ENCODE results near the gene GSTP1. TPM values are rescaled to one million over a fixed set of nuclear protein-coding genes. Genes with fewer than 3 reads are reported as not detected.

Gene GSTP1
- total RNA-seq, 2 experiments from 2014 or later = 376 to 463 TPM

DNA sequence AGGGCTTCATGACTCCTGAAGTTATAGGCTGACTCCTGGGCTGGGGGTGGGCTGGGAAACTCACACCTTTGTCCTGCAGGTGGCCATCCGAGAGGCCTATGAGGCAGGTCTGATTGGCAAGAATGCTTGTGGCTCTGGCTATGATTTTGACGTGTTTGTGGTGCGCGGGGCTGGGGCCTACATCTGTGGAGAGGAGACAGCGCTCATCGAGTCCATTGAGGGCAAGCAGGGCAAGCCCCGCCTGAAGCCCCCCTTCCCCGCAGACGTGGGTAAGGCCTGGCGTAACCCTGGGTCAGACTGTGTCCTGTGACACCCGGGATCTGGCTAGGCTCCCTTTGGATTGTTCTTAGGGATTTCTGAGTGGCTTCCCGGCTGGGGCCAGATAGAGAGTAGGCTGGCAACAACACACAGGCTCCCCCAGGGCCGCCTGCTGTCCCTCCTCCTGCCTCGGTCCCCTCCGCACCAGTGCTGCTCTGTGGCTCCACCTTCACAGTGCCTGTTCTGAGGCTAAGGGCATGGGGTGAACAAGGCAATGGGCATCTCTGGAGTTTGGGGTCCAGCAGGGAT, 26.8 kb downstream of the GSTP1 start:
- Mint-ChIP-seq H3K27ac (no peak overlapping the region), H3K4me3 (no peak overlapping the region), H3K9me3 (ENCODE audit: low read depth) (no peaks in the 10 kb centered on the region), H3K4me1 (peaks cover 38% of the 10 kb centered on the region), H3K36me3 (ENCODE audit: low read depth) (peaks cover 29% of the 10 kb centered on the region), H3K27me3 (no peaks in the 10 kb centered on the region)
- intact Hi-C loops (cut with DNase I, micrococcal nuclease) = loop anchor here in 1 of 2 experiments (5.0 kb wide), 1 partner anchor 103 kb away; the partner anchor contains the start of genes CDK2AP2 and PITPNM1
- no peak for DNase-seq
- ChIA-PET CTCF (interaction anchor here (0.6 kb wide), 1 partner anchor 19 kb away, joined by 3 read pairs; the partner anchor contains the start of gene NUDT8), POLR2A (no interaction called here)
- ATAC-seq = no peak

DNA sequence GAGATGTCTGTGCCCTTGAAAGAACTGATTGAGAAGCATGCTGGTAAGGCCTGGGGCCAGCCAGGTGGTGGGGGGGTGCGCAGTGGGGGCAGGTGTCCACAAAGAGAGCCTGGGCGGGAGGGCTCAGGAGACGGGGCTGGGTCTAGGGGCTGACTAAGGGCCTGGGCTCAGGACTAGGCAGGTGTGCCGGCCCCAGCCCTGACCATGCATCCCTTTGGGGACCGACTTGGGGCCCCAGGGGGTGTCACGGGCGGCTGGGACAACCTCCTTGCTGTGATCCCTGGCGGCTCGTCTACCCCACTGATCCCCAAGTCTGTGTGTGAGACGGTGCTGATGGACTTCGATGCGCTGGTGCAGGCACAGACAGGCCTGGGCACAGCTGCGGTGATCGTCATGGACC, 27.6 kb downstream of the GSTP1 start:
- Mint-ChIP-seq H3K27me3 (no peaks in the 10 kb centered on the region), H3K36me3 (ENCODE audit: low read depth) (peaks cover 29% of the 10 kb centered on the region), H3K4me3 (no peak overlapping the region), H3K27ac (no peak overlapping the region), H3K4me1 (peaks cover 35% of the 10 kb centered on the region), H3K9me3 (ENCODE audit: low read depth) (no peaks in the 10 kb centered on the region)
- POLR2A ChIA-PET = no interaction called here
- DNase-seq = no peak
- no peak for ATAC-seq
- CTCF ChIA-PET = interaction anchor here (0.7 kb wide), 1 partner anchor 645 kb away, joined by 3 read pairs; no protein-coding TSS in a partner anchor
- intact Hi-C loops (cut with DNase I, micrococcal nuclease) = loop anchor here in 1 of 2 experiments (5.0 kb wide), 1 partner anchor 104 kb away; the partner anchor contains the start of genes CDK2AP2 and PITPNM1

DNA sequence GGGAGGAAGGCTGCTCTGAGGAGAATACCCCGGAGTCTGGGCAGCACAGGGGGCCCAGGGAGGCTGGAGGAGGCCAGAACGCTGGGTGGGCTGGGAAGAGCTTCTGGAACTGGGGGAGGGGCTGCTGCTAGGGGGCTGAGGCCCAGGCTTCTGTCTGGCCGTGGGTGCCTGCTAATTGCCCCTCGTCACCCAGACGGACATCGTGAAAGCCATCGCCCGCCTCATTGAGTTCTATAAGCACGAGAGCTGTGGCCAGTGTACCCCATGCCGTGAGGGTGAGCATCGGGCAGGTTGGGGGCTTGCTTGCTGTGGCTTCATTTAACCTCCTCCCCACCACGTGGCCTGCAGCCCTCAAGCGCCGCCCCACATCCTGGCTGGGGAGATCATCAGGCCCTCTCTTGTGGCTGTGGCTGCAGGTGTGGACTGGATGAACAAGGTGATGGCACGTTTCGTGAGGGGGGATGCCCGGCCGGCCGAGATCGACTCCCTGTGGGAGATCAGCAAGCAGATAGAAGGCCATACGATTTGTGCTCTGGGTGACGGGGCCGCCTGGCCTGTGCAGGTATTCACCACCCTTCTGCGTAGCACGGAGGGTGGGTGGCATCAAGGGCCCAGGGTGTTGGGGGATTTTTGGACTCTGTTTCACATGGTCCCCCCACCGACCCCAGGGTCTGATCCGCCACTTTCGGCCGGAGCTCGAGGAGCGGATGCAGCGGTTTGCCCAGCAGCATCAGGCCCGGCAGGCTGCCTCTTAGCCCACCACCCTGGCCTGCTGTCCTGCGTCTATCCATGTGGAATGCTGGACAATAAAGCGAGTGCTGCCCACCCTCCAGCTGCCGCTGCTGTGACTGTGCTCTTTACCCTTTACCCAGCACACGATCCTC, 28.3 kb downstream of the GSTP1 start:
- DNase-seq = no peak
- peaks cover 29% of the 10 kb centered on the region for H3K36me3 Mint-ChIP-seq (ENCODE audit: low read depth)
- peaks cover 35% of the 10 kb centered on the region for H3K4me1 Mint-ChIP-seq
- ATAC-seq = no peak
- intact Hi-C loops (cut with DNase I, micrococcal nuclease) = loop anchor here in 1 of 2 experiments (5.0 kb wide), 1 partner anchor 105 kb away; the partner anchor contains the start of genes CDK2AP2 and PITPNM1
- H3K4me3 Mint-ChIP-seq = no peak overlapping the region
- no peaks in the 10 kb centered on the region for H3K9me3 Mint-ChIP-seq (ENCODE audit: low read depth)
- POLR2A ChIA-PET = no interaction called here
- CTCF ChIA-PET = interaction anchor here (0.7 to 1.0 kb wide), 2 partner anchors 18 to 646 kb away, joined by 3 to 4 read pairs; partner anchors contain the start of gene NUDT8
- no peaks in the 10 kb centered on the region for H3K27me3 Mint-ChIP-seq
- H3K27ac Mint-ChIP-seq = peak overlapping the region; percentile 63

DNA sequence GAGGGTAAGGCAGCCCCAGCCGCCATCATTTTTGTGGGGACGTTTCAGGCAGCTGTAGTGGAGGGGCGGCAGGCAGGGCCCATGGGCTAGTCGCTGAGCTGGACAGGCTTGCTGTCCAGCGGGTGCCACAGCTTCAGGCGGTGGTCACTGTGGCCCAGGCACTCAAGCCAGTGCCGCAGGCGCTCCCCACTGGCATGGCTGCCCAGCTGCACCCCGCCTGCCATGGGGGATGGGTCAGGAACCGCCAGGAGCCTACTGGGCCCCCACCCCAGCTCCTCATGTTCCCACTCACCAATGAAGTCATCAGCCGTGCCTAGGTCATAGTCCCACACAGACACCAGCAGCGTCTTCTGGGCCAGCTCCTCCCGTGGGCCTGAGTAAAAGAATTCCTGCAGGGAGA, 29.1 kb downstream of the GSTP1 start:
- CTCF ChIA-PET = interaction anchor here (1.0 to 2.2 kb wide), 2 partner anchors 17 to 35 kb away, joined by 4 to 7 read pairs; partner anchors contain the start of gene NUDT8
- intact Hi-C loops (cut with DNase I, micrococcal nuclease) = loop anchor here in 1 of 2 experiments (5.0 kb wide), 1 partner anchor 105 kb away; the partner anchor contains the start of genes CDK2AP2 and PITPNM1
- Mint-ChIP-seq H3K36me3 (ENCODE audit: low read depth) (peaks cover 27% of the 10 kb centered on the region), H3K27ac (peak overlapping the region; percentile 93), H3K4me3 (no peak overlapping the region), H3K27me3 (no peaks in the 10 kb centered on the region), H3K4me1 (peaks cover 32% of the 10 kb centered on the region), H3K9me3 (ENCODE audit: low read depth) (no peaks in the 10 kb centered on the region)
- POLR2A ChIA-PET = interaction anchor here (0.6 kb wide), 1 partner anchor 968 kb away, joined by 3 read pairs; no protein-coding TSS in a partner anchor
- no peak for ATAC-seq
- DNase-seq = no peak

DNA sequence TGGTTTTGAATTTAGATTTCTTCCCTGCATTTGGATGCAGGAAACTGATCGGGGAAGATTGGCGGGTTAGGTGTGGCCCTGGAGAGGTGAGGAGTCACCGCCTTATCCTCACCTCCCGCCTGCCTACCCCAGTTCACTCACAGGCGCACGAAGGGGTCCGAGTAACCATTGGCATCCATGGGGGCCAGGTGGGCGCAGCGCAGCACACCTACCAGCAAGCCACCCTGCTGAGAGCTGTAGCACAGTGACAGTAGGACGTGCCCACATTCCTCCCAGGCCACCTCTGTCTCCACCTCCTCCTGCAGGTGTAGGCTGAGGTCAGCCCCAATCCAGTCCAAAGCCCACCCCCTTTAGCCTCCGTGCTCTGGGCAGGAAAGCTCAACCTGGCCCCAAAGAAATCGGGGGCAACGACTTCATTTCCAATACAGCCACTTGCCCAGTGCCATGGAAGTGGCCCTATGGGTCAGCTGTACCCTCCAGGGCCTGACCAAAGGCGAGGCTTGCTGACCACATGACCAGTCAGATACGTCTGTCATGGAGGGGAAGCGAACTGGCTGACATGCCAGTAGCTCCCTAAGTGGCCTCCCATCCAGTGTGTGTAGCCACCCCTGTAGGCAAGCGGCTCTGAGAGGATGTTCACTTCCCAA, 29.8 kb downstream of the GSTP1 start:
- Mint-ChIP-seq H3K36me3 (ENCODE audit: low read depth) (peaks cover 23% of the 10 kb centered on the region), H3K4me1 (peaks cover 25% of the 10 kb centered on the region), H3K4me3 (peak overlapping the region; percentile 67), H3K27me3 (no peaks in the 10 kb centered on the region), H3K27ac (peak overlapping the region; percentile 93), H3K9me3 (ENCODE audit: low read depth) (no peaks in the 10 kb centered on the region)
- ChIA-PET POLR2A (interaction anchor here (0.6 to 1.0 kb wide), 4 partner anchors 15 to 968 kb away, joined by 3 to 5 read pairs (median 3); no protein-coding TSS in a partner anchor), CTCF (interaction anchor here (0.6 to 5.4 kb wide), 10 partner anchors 16 to 1800 kb away, joined by 3 to 67 read pairs (median 4); partner anchors contain the start of gene NUDT8)
- no peak for ATAC-seq
- intact Hi-C loops (cut with DNase I, micrococcal nuclease) = loop anchor here in 1 of 2 experiments (5.0 kb wide), 1 partner anchor 106 kb away; the partner anchor contains the start of genes CDK2AP2 and PITPNM1
- no peak for DNase-seq

DNA sequence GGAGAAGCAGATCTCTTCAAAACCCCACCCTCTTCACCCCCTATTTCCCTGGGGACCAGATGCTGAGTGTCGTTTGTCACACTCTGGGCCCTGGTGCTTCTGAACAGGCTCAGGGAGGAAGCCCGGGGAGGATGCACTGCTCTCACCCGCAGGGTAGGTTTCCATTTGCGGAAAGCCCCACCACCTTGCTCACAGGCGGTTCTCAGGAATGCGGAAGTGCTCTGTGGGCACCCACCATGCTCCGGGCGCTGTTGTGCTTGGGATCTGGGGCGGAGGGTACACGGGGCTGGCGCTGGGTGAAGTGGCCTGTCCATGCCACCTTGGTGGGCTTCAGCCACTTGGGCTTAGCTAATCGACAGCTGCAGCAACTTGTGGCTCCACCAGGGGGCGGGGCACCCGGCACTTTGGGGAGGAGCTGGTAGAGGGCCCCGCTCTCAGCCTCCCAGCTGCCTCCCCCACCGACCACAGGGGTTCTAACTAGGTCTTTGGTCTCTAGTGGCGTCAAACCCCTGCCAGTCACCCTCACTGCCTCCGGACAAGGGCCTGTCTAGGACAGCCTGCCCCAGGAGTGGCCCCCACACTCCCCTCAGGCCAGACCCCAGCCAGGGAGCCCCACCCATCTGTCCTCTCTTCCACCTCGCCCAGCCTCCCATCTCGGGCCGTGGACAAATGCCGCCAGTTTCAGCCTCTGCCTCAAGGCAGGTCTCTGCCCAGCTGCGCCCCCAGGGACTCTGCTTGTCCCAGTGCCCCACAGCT, 30.5 kb downstream of the GSTP1 start:
- Mint-ChIP-seq H3K4me3 (peak overlapping the region; percentile 67), H3K9me3 (ENCODE audit: low read depth) (no peaks in the 10 kb centered on the region), H3K4me1 (peaks cover 22% of the 10 kb centered on the region), H3K36me3 (ENCODE audit: low read depth) (peaks cover 16% of the 10 kb centered on the region), H3K27me3 (no peaks in the 10 kb centered on the region), H3K27ac (peak overlapping the region; percentile 93)
- ATAC-seq = peak; percentile 90
- ChIA-PET CTCF (interaction anchor here (0.6 to 5.4 kb wide), 15 partner anchors 14 to 933 kb away, joined by 3 to 67 read pairs (median 4); partner anchors contain the start of genes NUDT8 and PPP1CA), POLR2A (interaction anchor here (1.0 kb wide), 2 partner anchors 14 to 31 kb away, joined by 3 read pairs; no protein-coding TSS in a partner anchor)
- peak; percentile 92 for DNase-seq
- intact Hi-C loops (cut with DNase I, micrococcal nuclease) = loop anchor here (1.0 to 5.0 kb wide), 5 partner anchors 8 to 107 kb away; partner anchors contain the start of genes NUDT8 (in 2 of the 2), CDK2AP2 (in 1 of the 2), NDUFV1 (in 1 of the 2) and PITPNM1 (in 1 of the 2)

DNA sequence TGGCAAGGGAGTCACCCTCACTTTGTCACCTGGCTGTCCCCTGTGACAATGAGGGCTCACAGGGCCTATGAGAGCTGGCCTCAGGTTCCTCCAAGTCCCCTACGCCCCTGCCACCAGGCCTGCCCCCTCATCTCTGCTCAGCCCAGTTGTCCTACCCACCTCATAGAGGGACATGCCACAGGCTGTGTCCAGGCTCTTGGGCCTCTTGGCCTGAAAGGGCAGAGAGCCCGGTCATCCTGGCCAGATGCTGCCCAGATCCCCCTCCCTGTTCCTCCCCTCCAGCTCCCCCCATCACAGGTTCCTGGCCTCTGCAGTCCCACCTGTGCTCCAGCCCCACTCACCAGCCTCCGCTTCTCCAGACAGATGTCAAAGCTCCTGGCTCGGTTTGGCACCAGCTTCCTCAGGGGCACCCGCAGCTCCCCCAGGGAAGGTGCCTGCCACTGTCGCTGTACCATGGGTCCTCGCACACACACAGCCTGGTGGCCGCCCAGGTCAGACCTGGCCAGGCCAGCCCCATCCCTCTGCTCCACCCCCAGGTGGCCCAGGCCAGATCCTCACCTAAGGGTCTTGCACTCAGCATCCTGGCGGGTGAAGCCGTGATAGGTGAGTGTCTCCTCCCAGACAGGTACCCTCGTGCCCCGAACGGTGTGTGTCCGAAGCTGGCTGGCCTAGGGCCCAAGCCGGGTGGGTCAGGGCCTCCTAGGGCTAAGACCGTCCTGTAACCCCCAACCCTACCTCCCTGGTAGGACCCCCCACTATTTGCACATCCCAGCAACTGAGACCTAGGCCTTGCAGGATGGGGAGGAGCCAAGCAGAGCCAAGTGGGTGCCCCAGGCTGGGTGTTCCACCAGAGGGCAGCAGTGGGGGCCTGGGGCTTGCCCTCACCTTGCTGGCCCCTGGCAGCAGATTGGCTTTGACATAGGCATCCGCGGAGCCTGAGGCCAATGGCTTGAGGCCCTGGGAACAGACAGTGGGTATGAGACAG, 31.4 kb downstream of the GSTP1 start:
- ChIA-PET POLR2A (interaction anchor here (1.0 kb wide), 1 partner anchor 13 kb away, joined by 3 read pairs; no protein-coding TSS in a partner anchor), CTCF (interaction anchor here (0.6 to 5.4 kb wide), 14 partner anchors 14 to 1042 kb away, joined by 3 to 67 read pairs (median 4); partner anchors contain the start of genes NUDT8 and PPP1CA)
- ATAC-seq (peak; percentile 57), DNase-seq (peak; percentile 85)
- peak overlapping the region; percentile 67 for H3K4me3 Mint-ChIP-seq
- peak overlapping the region; percentile 93 for H3K27ac Mint-ChIP-seq
- H3K36me3 Mint-ChIP-seq (ENCODE audit: low read depth) = peaks cover 12% of the 10 kb centered on the region
- H3K9me3 Mint-ChIP-seq (ENCODE audit: low read depth) = no peaks in the 10 kb centered on the region
- peaks cover 22% of the 10 kb centered on the region for H3K4me1 Mint-ChIP-seq
- no peaks in the 10 kb centered on the region for H3K27me3 Mint-ChIP-seq
- intact Hi-C loops (cut with DNase I, micrococcal nuclease) = loop anchor here (1.0 to 5.0 kb wide), 5 partner anchors 9 to 108 kb away; partner anchors contain the start of genes NUDT8 (in 2 of the 2), CDK2AP2 (in 1 of the 2), NDUFV1 (in 1 of the 2) and PITPNM1 (in 1 of the 2)

DNA sequence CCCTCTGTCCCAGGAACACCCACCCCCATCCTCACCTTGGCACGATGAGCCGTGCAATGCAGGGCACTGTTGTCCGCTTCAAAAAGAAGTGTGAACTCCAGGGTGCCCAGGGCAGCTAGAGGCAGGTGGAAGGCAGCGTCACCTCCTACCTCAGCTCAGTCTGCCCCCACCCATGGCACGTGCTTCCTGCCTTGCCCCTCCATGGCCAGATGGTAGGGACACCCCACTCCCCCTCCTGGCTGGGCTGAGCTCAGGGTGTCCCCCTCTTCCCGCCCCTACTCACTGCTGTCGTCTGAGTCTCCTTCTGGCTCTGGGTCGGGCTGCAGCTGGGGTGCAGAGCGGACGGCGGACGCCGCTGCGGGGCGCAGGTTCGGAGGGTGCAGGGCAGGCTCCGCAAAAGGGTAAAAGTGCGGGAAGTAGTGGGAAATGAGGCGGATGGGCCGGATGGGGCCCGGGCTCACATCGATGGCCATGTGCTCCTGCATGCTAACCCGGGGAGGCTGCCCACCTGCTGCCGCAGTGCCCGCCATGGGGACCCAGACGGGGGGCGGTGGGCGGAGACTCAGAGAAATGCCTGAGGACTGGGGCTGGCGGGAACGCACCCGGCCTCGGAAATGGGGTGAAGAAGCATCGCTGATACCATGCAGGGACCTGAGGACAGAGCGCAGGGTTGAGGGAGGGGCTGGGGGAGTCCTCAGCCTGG, 32.3 kb downstream of the GSTP1 start:
- DNase-seq (no peak), ATAC-seq (no peak)
- Mint-ChIP-seq H3K27me3 (no peaks in the 10 kb centered on the region), H3K36me3 (ENCODE audit: low read depth) (peaks cover 12% of the 10 kb centered on the region), H3K27ac (no peak overlapping the region), H3K4me3 (peak overlapping the region; percentile 15), H3K9me3 (ENCODE audit: low read depth) (no peaks in the 10 kb centered on the region), H3K4me1 (peaks cover 22% of the 10 kb centered on the region)
- POLR2A ChIA-PET = no interaction called here
- intact Hi-C loops (cut with DNase I, micrococcal nuclease) = loop anchor here in 1 of 2 experiments (2.0 kb wide), 1 partner anchor 13 kb away; the partner anchor contains the start of gene NUDT8
- CTCF ChIA-PET = interaction anchor here (0.7 to 5.4 kb wide), 5 partner anchors 13 to 1041 kb away, joined by 3 to 67 read pairs (median 5); partner anchors contain the start of genes NUDT8 and PPP1CA

All from activated CD4-positive, alpha-beta T cell treated with anti-CD3 and anti-CD28 coated beads for 36 hours (primary cell).